HL-60 (cell line): Measurements from ENCODE around the gene EME2.

Source experiments
- DNase-seq, 2 experiments: peaks; one replicate each; pipeline ENCODE4 v3.0.0-alpha.2; 2010 to 2020; ENCODE audit warnings: low read depth in 1 of 2, low spot score in 1 of 2
- H3K27ac ChIP-seq: fragments of 250-450 bp; sonication (Bioruptor Pico); replicated peaks from 2 replicates; pipeline ENCODE4 v1.5.1; 2020; ENCODE audit warnings: mild to moderate bottlenecking, moderate library complexity
- H3K27me3 ChIP-seq: fragments of 250-450 bp; sonication (Bioruptor Pico); 2 replicates; pipeline ENCODE4 v1.5.1; 2021; ENCODE audit warnings: mild to moderate bottlenecking, moderate library complexity; ENCODE audit not compliant: insufficient read depth, poor library complexity, severe bottlenecking
- H3K4me3 ChIP-seq: replicated peaks from 2 replicates; pipeline ENCODE4 v1.5.1; 2011; ENCODE audit warnings: mild to moderate bottlenecking, control low read depth, low read length; ENCODE audit not compliant: insufficient read depth
- CTCF ChIP-seq: IDR thresholded peaks from one replicate; pipeline ENCODE4 v1.5.1; 2011; ENCODE audit warnings: low read length, control low read depth, inconsistent platforms; ENCODE audit not compliant: insufficient read depth
- GABPA ChIP-seq: IDR thresholded peaks from 2 replicates; pipeline ENCODE4 v1.6.1; 2012; ENCODE audit warnings: low read depth
- POLR2AphosphoS5 ChIP-seq: IDR thresholded peaks from 2 replicates; pipeline ENCODE4 v1.6.1; 2012; ENCODE audit warnings: low read depth
- REST ChIP-seq: IDR thresholded peaks from 2 replicates; pipeline ENCODE4 v1.6.1; 2012; ENCODE audit warnings: low read depth; ENCODE audit not compliant: insufficient replicate concordance
- SPI1 ChIP-seq: IDR thresholded peaks from 2 replicates; pipeline ENCODE4 v1.6.1; 2012; ENCODE audit warnings: low read depth, mild to moderate bottlenecking, borderline replicate concordance

EME2 gene

GRCh38 chr16:1777375-1778199 lies 5.0 kb downstream of the EME2 start:
- no peak overlapping the region for H3K27ac ChIP-seq
- H3K4me3 ChIP-seq: no peak overlapping the region
- no peaks in the 10 kb centered on the region for H3K27me3 ChIP-seq
- TF ChIP-seq GABPA: no peak
- TF ChIP-seq POLR2AphosphoS5: peak; percentile 49
- TF ChIP-seq CTCF: no peak
- no peak for TF ChIP-seq SPI1
- TF ChIP-seq REST: no peak
- DNase-seq: no peak

GRCh38 chr16:1778200-1779179 lies 5.9 kb downstream of the EME2 start:
- peak; percentile 22 for TF ChIP-seq POLR2AphosphoS5
- TF ChIP-seq REST: no peak
- H3K4me3 ChIP-seq: no peak overlapping the region
- H3K27ac ChIP-seq: no peak overlapping the region
- no peaks in the 10 kb centered on the region for H3K27me3 ChIP-seq
- DNase-seq: no peak

GRCh38 chr16:1779234-1779701 lies 6.7 kb downstream of the EME2 start:
- TF ChIP-seq POLR2AphosphoS5 (peak; percentile 5; the same call in 1 of the 2 replicates), REST (no peak)
- Histone ChIP-seq H3K4me3 (no peak overlapping the region), H3K27ac (no peak overlapping the region), H3K27me3 (no peaks in the 10 kb centered on the region)
- no peak for DNase-seq
